A549 (cell line): ENCODE results near the gene LHFPL5. TPM values are rescaled to one million over a fixed set of nuclear protein-coding genes. Genes with fewer than 3 reads are reported as not detected.

ENCODE experiments used
- ATAC-seq, 2 experiments: fragments of 200-7000 bp in 1 of 2; fragments of >200 bp in 1 of 2; cut with Nextera tagmentation in 1 of 2; cut with Tn5 transposase in 1 of 2; 3 replicates each; pipeline versions ENCODE4 v1.8.0 to v1.9.1; 2018 to 2020; ENCODE audit warnings: mild to moderate bottlenecking in 1 of 2, moderate library complexity in 1 of 2
- CTCF ChIA-PET: fragments of 300-600 bp; sonication (Branson Sonifier 250); formaldehyde crosslinking; extraction: SDS; loops from one replicate; lab custom pipeline; 2021; ENCODE audit warnings: antibody characterized with exemption, inconsistent platforms; lab: Yijun Ruan, JAX
- POLR2A ChIA-PET: fragments of 350-600 bp; formaldehyde crosslinking; extraction: SDS; loops from one replicate; lab custom pipeline; 2021; ENCODE audit warnings: antibody characterized with exemption, inconsistent platforms; lab: Yijun Ruan, JAX
- DNase-seq, 2 experiments: peaks; one replicate each; pipeline versions ENCODE4 v3.0.0 to v3.0.0-alpha.2; 2011 to 2016; ENCODE audit warnings: low read depth in 1 of 2, low spot score in 1 of 2
- FAIRE-seq: peaks from 2 replicates; lab custom pipeline; 2011; peaks lifted over from hg19 to GRCh38; lab: Jason Lieb, UNC
- H3K27ac ChIP-seq, 2 experiments: fragments of >200 bp; sonication (Bioruptor Twin); formaldehyde crosslinking; 3 replicates each; pipeline ENCODE4 v1.5.1; 2016 to 2017
- H3K4me1 ChIP-seq: fragments of >200 bp; sonication (Bioruptor Twin); formaldehyde crosslinking; 3 replicates; pipeline ENCODE4 v1.6.1; 2016
- H3K4me2 ChIP-seq: fragments of >200 bp; sonication (Bioruptor Twin); formaldehyde crosslinking; 3 replicates; pipeline ENCODE4 v1.6.1; 2016
- H3K4me3 ChIP-seq: fragments of >200 bp; sonication (Bioruptor Twin); formaldehyde crosslinking; 3 replicates; pipeline ENCODE4 v1.5.1; 2016
- H3K9me3 ChIP-seq: fragments of >200 bp; sonication (Bioruptor Twin); formaldehyde crosslinking; 3 replicates; pipeline ENCODE4 v1.6.1; 2016
- ATOH8 ChIP-seq: fragments of 250-450 bp; sonication (Bioruptor Pico); IDR thresholded peaks from 2 replicates; pipeline ENCODE4 v1.5.0; 2020; ENCODE audit warnings: low read depth, mild to moderate bottlenecking, moderate library complexity
- CBX8 ChIP-seq: fragments of 200-600 bp; sonication (generic); IDR thresholded peaks from 2 replicates; pipeline ENCODE4 v1.6.1; 2016
- CEBPB ChIP-seq, 2 experiments: fragments of >200 bp in 1 of 2; sonication (Bioruptor Twin) in 1 of 2; formaldehyde crosslinking in 1 of 2; IDR thresholded peaks; 2 replicates each; pipeline ENCODE4 v1.6.1; 2012 to 2016
- CHD2 ChIP-seq: fragments of 150-350 bp; IDR thresholded peaks from 2 replicates; pipeline ENCODE4 v1.6.1; 2014; ENCODE audit warnings: low read length; ENCODE audit not compliant: partially characterized antibody
- EP300 ChIP-seq, 2 experiments: fragments of >200 bp; sonication (Bioruptor Twin); formaldehyde crosslinking; IDR thresholded peaks; 2 replicates in 1 of 2; 3 replicates in 1 of 2; pipeline ENCODE4 v1.6.1; 2016 to 2017
- FOSB ChIP-seq: fragments of 250-450 bp; sonication (Bioruptor Pico); IDR thresholded peaks from 2 replicates; pipeline ENCODE4 v1.5.0; 2020; ENCODE audit warnings: mild to moderate bottlenecking, moderate library complexity
- FOSL2 ChIP-seq, 2 experiments: fragments of 450-650 bp in 1 of 2; fragments of >200 bp in 1 of 2; sonication (Bioruptor Twin) in 1 of 2; formaldehyde crosslinking; IDR thresholded peaks; 2 replicates each; pipeline versions ENCODE4 v1.5.0 to v1.6.1; 2016 to 2020; ENCODE audit warnings: mild to moderate bottlenecking in 1 of 2, moderate library complexity in 1 of 2
- GATA3 ChIP-seq: IDR thresholded peaks from 2 replicates; pipeline ENCODE4 v1.6.1; 2012; ENCODE audit warnings: borderline replicate concordance
- HDAC2 ChIP-seq: fragments of 200-600 bp; sonication (generic); IDR thresholded peaks from 2 replicates; pipeline ENCODE4 v1.6.1; 2016
- KDM1A ChIP-seq: fragments of 200-600 bp; sonication (generic); IDR thresholded peaks from 2 replicates; pipeline ENCODE4 v1.6.1; 2016; ENCODE audit warnings: low read depth, mild to moderate bottlenecking
- MAZ ChIP-seq: fragments of 150-350 bp; IDR thresholded peaks from 2 replicates; pipeline ENCODE4 v1.6.1; 2014; ENCODE audit warnings: antibody characterized with exemption, low read depth, low read length, borderline replicate concordance
- MYC ChIP-seq: IDR thresholded peaks from 2 replicates; pipeline ENCODE4 v1.6.1; 2012; ENCODE audit warnings: mild to moderate bottlenecking, inconsistent platforms, low read length, improper control_type of control experiment, borderline replicate concordance
- NPAS2 ChIP-seq: fragments of 250-450 bp; sonication (Bioruptor Pico); IDR thresholded peaks from 2 replicates; pipeline ENCODE4 v1.8.0; 2022; ENCODE audit warnings: mild to moderate bottlenecking, moderate library complexity, borderline replicate concordance
- PBX3 ChIP-seq: IDR thresholded peaks from 2 replicates; pipeline ENCODE4 v1.6.1; 2012
- PHF8 ChIP-seq: fragments of 200-600 bp; sonication (generic); IDR thresholded peaks from 2 replicates; pipeline ENCODE4 v1.6.1; 2016; ENCODE audit warnings: low read depth, mild to moderate bottlenecking, antibody characterized with exemption, moderate library complexity, borderline replicate concordance
- POLR2A ChIP-seq: IDR thresholded peaks from 2 replicates; pipeline ENCODE4 v1.6.1; 2012; ENCODE audit warnings: mild to moderate bottlenecking, low read length
- RAD21 ChIP-seq, 2 experiments: fragments of >200 bp in 1 of 2; sonication (Bioruptor Twin) in 1 of 2; formaldehyde crosslinking in 1 of 2; IDR thresholded peaks in 1 of 2; conservative IDR thresholded peaks in 1 of 2; 2 replicates in 1 of 2; 3 replicates in 1 of 2; pipeline ENCODE4 v1.6.1; 2012 to 2018; ENCODE audit warnings: inconsistent platforms in 1 of 2
- RCOR1 ChIP-seq: fragments of 150-350 bp; IDR thresholded peaks from 2 replicates; pipeline ENCODE4 v1.6.1; 2014; ENCODE audit warnings: antibody characterized with exemption, low read length, low read depth
- REST ChIP-seq: fragments of 200-600 bp; sonication (generic); IDR thresholded peaks from 2 replicates; pipeline ENCODE4 v1.6.1; 2016; ENCODE audit warnings: antibody characterized with exemption, mild to moderate bottlenecking, moderate library complexity
- RNF2 ChIP-seq: fragments of 200-600 bp; sonication (generic); IDR thresholded peaks from 2 replicates; pipeline ENCODE4 v1.6.1; 2016; ENCODE audit warnings: low read depth, mild to moderate bottlenecking, antibody characterized with exemption, moderate library complexity, borderline replicate concordance
- TFCP2L1 ChIP-seq: fragments of 250-450 bp; sonication (Bioruptor Pico); IDR thresholded peaks from 2 replicates; pipeline ENCODE4 v1.5.0; 2021; ENCODE audit warnings: mild to moderate bottlenecking
- USF2 ChIP-seq: fragments of 450-650 bp; IDR thresholded peaks from 2 replicates; pipeline ENCODE4 v1.6.1; 2014; ENCODE audit warnings: antibody characterized with exemption
- ZNF302 ChIP-seq: fragments of 250-450 bp; sonication (Bioruptor Pico); IDR thresholded peaks from 2 replicates; pipeline ENCODE4 v1.9.0; 2021; ENCODE audit warnings: inconsistent platforms, mild to moderate bottlenecking, moderate library complexity
- WGBS: methylation state at CpG from one replicate; pipeline ENCODE4 v1.1.6; 2017; ENCODE audit errors: missing lambda C conversion rate; 5-methylcytosine and 5-hydroxymethylcytosine counted together
- polyA plus RNA-seq, 4 experiments: library from polyadenylated mRNA; depleted of rRNA in 3 of 4; stranded (reverse); fragments of >200 nt; fragmentation: RNase III in 1 of 4; extraction: RNeasy Plus Mini Kit Qiagen cat#74134 plus additional on column Dnase treatment in 1 of 4; gene quantifications; 2 replicates in 3 of 4; 3 replicates in 1 of 4; pipeline ENCODE4 v1.2.3, GENCODE V29; 2011 to 2017

LHFPL5 gene
- polyA plus RNA-seq, 2 of the 4 experiments (the other 2 are of a cell fraction) = 0.06 to 0.17 TPM

DNA sequence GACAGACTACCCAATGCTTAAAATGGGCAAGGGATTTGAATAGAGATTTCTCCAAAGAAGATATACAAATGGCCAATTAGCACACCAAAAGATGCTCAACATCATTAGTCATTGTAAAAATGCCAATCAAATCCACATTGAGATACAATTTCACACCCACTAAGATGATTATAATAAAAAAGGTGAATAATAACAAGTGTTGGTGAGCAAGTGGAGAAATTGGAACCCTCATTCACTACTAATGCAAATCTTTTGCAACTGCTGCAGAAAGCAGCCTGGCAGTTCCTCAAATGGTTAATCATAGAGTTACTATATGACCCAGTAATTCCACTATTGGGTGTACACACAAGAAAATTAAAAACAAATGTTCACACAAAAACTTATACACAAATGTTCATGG, 12.4 kb downstream of the LHFPL5 start:
- FAIRE-seq (no peak), DNase-seq (no peak), ATAC-seq (no peak)
- H3K9me3 ChIP-seq = no peaks in the 10 kb centered on the region
- no peaks in the 10 kb centered on the region for H3K4me1 ChIP-seq
- ChIA-PET POLR2A (no interaction called here), CTCF (no interaction called here)
- H3K4me2 ChIP-seq = no peak overlapping the region
- H3K4me3 ChIP-seq = no peak overlapping the region
- TF ChIP-seq ZNF302 (CRISPR knock-in tag) (no peak), MAZ (no peak), MYC (no peak), RCOR1 (no peak), FOSL2 (IDR thresholded peaks at IDR 0.05) (no peak), FOSL2 (CRISPR knock-in tag; IDR thresholded peaks at IDR 0.05) (no peak), GATA3 (no peak), CEBPB (IDR thresholded peaks at IDR 0.05) (no peak), CHD2 (no peak), CBX8 (no peak), REST (no peak), RNF2 (no peak), NPAS2 (no peak), POLR2A (no peak), TFCP2L1 (CRISPR knock-in tag) (no peak), USF2 (no peak), EP300 (IDR thresholded peaks at IDR 0.05) (no peak)
- no peak overlapping the region for H3K27ac ChIP-seq

DNA sequence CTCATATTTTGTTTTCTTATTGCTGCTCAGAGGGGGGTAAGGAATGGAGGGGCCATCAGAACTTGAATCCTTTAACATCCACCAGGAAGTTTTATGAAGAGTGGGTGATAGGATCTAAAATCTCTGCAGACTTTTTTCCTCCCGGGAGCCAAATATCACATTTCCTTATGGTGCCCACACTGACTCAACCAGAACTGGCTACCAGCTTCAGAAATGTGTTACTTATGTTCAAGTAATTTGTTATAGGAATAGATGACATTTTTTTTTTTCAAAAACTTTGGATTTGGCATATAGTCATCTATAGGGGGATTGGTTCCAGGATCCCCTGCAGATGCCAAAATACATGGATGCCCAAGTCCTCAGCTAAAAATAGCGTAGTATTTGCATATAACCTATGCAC, 18.4 kb downstream of the LHFPL5 start:
- TF ChIP-seq FOSB (no peak), REST (no peak), KDM1A (no peak), RAD21 (conservative IDR thresholded peaks at IDR 0.05 in 1 of 2, IDR thresholded peaks at IDR 0.05 in 1 of 2) (no peak), ATOH8 (CRISPR knock-in tag) (no peak), PBX3 (no peak), HDAC2 (no peak), PHF8 (no peak), FOSL2 (IDR thresholded peaks at IDR 0.05) (no peak), FOSL2 (CRISPR knock-in tag; IDR thresholded peaks at IDR 0.05) (no peak)
- TF ChIP-seq, all 56 proteins: peak for 0
- ATAC-seq (no peak), FAIRE-seq (no peak), DNase-seq (no peak)
- Histone ChIP-seq H3K4me2 (no peak overlapping the region), H3K27ac (no peak overlapping the region), H3K4me3 (no peak overlapping the region), H3K9me3 (no peaks in the 10 kb centered on the region), H3K4me1 (no peaks in the 10 kb centered on the region)
- 98% methylated on average over 2 of the region's 2 CpGs for WGBS
- ChIA-PET CTCF (no interaction called here), POLR2A (no interaction called here)
